Retinal pigment epithelial cell (primary cell): ENCODE data around the gene EID3.
"Not testable (repeated sequence)": the region's sequence is repeated elsewhere in the genome, so short reads cannot be mapped to it uniquely, and the experiment has no call there.

Experiments used
- DNase-seq: peaks from one replicate; pipeline ENCODE4 v3.0.0-alpha.2; 2010; ENCODE audit warnings: low read depth
- H3K4me3 ChIP-seq: 2 replicates; pipeline ENCODE4 v1.5.1; 2011; ENCODE audit warnings: mild to moderate bottlenecking, low read length, control low read depth, moderate library complexity
- TF ChIP-seq, protein P1 (sequence below): conservative IDR thresholded peaks from 2 replicates; pipeline ENCODE4 v1.5.1; 2011; ENCODE audit warnings: low read depth, low read length, control low read depth, inconsistent platforms

Gene EID3

DNA sequence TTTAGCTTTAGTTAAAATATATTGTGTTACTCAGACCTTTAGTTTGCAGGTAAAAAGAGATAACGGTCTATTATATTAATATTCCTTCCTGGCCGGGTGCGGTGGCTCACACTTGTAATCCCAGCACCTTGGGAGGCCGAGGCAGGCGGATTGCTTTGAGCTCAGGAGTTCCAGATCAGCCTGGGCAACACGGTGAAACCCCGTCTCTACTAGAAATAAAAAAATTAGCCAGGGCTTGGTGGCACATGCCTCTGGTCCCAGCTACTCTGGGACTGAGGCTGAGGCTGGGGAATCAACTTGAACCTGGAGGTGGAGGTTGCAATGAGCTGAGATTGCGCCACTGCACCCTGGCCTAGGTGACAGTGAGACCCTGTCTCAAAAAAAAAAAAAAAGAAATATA, 13.2 kb upstream of the EID3 start:
- no peak overlapping the region for H3K4me3 ChIP-seq
- TF ChIP-seq, protein P1, sequence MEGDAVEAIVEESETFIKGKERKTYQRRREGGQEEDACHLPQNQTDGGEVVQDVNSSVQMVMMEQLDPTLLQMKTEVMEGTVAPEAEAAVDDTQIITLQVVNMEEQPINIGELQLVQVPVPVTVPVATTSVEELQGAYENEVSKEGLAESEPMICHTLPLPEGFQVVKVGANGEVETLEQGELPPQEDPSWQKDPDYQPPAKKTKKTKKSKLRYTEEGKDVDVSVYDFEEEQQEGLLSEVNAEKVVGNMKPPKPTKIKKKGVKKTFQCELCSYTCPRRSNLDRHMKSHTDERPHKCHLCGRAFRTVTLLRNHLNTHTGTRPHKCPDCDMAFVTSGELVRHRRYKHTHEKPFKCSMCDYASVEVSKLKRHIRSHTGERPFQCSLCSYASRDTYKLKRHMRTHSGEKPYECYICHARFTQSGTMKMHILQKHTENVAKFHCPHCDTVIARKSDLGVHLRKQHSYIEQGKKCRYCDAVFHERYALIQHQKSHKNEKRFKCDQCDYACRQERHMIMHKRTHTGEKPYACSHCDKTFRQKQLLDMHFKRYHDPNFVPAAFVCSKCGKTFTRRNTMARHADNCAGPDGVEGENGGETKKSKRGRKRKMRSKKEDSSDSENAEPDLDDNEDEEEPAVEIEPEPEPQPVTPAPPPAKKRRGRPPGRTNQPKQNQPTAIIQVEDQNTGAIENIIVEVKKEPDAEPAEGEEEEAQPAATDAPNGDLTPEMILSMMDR = no peak
- no peak for DNase-seq

DNA sequence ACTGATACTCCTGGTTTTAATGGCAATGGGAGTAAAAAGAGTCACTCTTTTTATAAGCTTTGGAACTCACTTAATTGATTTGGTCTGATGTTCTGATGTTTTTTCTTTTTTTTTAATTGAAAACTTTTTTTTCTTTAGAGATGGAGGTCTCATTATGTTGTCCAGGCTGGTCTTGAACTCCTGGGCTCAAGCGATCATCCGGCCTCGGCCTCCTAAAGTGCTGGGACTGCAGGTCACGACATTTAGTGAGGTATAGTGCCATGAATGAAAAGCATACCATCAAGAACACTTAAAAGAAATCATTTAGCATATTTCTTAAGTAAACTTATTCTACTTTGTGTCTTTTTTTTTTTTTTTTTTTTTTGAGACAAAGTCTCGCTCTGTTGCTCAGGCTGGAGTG, 12.7 kb upstream of the EID3 start:
- H3K4me3 ChIP-seq = no peak overlapping the region

DNA sequence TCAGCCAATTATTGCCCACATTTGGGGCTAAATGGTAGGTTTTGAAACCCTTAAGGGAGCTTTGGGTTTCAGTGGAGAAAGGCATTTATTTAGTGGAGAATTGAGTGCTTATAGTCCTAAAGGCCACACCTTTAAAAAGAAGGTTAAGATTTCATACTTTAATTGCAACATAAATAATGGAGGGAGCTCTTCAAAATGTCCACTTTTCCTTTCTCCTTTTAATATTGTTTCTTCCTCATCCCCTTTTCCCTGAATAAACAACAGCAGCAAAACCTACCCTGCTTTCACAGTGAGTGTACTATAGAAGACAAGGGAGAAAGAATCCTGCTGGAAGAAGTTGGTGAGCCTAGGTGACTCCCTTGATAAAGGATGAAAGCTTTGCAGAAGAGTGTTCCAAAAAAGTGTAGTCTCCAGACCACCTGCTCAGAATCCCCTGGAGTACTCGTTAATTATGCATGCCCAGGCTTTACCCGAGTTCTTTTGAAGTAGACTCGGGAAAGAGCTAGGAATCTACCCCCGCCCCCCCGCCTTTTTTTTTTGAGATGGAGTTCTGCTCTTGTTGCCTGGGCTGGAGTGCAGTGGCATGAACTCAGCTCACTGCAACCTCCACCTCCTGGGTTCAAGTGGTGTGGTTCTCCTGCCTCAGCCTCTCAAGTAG, 11.5 kb upstream of the EID3 start:
- no peak for DNase-seq
- H3K4me3 ChIP-seq = no peak overlapping the region
- TF ChIP-seq, protein P1 = no peak

More for the DNA sequence above, 12.7 kb upstream of the EID3 start:
- TF ChIP-seq, protein P1 = no peak
- DNase-seq = no peak

DNA sequence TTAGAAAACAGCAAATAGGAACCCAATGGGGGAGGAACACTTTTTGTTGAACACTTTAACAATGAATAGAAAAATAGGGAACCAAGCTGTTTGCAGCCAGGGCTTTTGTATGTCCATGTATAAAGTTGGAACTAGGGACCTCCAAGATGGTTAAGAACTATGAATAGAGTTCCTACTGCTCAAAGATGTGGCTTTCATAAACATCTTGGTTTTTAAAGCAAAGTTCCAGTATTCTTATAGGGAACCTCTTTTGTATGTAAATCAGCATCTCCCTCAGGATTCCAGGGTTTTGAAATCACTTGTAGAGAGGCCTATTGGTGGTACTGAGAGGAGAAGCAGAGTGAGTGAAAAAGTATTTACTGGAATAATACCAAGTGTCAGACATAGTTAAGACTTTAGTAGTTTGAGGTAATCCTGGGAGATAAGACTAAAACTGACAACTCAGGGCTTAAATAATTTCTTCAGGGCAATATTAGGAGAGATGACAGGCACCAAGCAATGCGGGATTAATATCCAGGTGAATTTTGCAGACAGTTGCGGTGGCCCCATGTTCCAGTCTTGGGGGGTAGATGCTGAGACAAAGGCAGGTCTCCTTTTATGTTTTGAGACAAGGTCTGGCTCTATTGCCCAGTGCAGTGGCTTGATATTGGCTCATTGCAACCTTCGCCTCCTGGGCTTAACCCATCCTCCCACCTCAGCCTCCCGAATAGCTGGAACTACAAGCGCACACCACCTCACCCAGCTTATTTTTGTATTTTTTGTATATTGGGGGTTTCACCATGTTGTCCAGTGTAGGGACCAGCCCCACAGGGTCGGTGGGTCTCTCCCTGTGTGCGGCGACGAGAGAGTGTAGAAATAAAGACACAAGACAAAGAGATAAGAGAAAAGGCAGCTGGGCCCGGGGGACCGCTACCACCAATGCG, 10.4 kb upstream of the EID3 start:
- H3K4me3 ChIP-seq = no peak overlapping the region
- TF ChIP-seq, protein P1 = no peak
- no peak for DNase-seq

DNA sequence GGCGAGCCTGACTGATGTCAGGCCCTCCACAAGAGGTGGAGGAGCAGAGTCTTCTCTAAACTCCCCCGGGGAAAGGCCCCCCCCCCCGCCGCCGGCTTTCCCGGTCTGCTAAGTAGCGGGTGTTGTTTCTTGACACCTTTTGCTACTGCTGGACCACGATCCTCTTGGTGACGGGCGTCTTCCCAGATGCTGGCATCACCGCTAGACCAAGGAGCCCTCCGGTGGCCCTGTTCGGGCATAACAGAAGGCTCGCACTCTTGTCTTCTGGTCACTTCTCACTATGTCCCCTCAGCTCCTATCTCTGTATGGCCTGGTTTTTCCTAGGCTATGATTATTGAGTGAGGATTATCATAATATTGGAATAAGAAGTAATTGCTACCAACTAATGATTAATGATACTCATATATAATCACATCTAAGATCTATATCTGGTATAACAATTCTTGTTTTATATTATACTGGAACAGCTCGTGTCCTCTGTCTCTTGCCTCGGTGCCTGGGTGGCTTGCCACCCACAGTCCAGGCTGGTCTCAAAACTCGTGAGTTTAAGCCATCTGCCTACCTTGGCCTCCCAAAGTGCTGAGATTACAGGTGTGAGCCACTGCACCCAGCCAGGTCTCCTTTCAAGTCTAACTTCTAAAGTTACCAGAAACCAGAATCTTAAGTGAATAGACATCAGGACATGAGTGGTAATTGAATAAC, 9.2 kb upstream of the EID3 start:
- not testable (repeated sequence) for H3K4me3 ChIP-seq, DNase-seq
- TF ChIP-seq, protein P1 = peak; percentile 27

DNA sequence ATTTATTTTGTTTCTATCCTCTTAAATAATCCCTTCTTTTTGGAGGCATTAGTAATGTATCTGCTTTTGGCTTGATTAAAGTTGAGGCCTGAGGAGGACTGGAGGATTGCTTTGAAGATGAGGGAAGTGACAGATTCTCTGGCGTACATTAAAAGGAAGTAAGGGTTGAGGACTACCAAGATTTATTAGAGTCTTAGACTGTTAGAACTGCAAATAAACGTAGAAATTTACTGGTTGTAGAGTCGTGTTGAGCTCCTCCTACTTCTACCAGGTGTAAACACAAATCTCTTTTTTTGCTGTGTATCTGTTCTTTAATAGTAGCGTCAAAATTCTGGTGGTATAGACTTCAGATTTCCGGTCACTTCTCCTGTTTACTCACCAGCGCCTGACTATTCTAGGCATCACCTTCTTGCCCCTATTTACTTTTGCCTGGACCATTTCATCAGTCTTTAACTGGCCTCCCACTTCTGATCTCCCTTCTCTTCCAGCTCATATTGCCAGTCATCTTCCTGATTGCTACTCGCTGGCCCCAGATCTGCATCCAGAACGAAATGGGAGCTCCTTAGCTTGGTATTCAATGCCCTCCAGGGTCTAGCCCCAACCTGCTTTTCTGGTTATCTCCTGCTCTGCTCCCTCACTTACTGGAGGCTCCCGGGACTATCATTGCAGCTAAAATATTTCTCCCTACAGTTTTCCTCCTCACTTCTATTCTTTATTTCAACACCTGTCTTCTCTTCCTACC, 8.4 kb upstream of the EID3 start:
- no peak overlapping the region for H3K4me3 ChIP-seq
- TF ChIP-seq, protein P1 = no peak
- DNase-seq = no peak
